Fibroblast of pulmonary artery (primary cell): Measurements from ENCODE around the gene TMPRSS9.
"Not testable (repeated sequence)": the region's sequence is repeated elsewhere in the genome, so short reads cannot be mapped to it uniquely, and the experiment has no call there.

Experiments
- DNase-seq: peaks from one replicate; pipeline ENCODE4 v3.0.0-alpha.2; 2010; ENCODE audit warnings: low read depth
- H3K4me3 ChIP-seq: replicated peaks from 2 replicates; pipeline ENCODE4 v1.5.1; 2011; ENCODE audit warnings: low read depth, mild to moderate bottlenecking, control low read depth, low read length, moderate library complexity
- TF ChIP-seq, protein P1 (sequence below): IDR thresholded peaks from 2 replicates; pipeline ENCODE4 v1.5.1; 2011; ENCODE audit warnings: mild to moderate bottlenecking, control low read depth, low read length, inconsistent platforms; ENCODE audit errors: missing control alignments

TMPRSS9 gene

DNA sequence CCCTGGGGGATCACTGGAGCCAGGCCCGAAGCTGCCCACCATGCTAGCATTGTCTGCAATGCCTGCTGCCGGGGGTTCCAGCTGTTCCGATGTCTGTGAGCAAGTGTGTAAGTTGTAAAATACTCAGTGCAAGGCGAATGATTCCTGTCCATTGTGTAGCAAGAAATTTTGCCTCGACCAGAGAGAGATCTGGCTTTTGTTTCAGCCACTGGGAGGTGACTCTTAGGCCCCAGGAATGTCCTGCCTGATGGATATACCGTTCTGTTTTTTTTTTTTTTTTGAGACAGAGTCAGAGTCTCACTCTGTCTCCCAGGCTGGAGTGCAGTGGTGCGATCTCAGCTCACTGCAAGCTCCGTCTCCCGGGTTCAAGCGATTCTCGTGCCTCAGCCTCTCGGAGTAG is 108.5 kb downstream of the TMPRSS9 start:
- H3K4me3 ChIP-seq = no peak overlapping the region
- DNase-seq = no peak
- TF ChIP-seq, protein P1, sequence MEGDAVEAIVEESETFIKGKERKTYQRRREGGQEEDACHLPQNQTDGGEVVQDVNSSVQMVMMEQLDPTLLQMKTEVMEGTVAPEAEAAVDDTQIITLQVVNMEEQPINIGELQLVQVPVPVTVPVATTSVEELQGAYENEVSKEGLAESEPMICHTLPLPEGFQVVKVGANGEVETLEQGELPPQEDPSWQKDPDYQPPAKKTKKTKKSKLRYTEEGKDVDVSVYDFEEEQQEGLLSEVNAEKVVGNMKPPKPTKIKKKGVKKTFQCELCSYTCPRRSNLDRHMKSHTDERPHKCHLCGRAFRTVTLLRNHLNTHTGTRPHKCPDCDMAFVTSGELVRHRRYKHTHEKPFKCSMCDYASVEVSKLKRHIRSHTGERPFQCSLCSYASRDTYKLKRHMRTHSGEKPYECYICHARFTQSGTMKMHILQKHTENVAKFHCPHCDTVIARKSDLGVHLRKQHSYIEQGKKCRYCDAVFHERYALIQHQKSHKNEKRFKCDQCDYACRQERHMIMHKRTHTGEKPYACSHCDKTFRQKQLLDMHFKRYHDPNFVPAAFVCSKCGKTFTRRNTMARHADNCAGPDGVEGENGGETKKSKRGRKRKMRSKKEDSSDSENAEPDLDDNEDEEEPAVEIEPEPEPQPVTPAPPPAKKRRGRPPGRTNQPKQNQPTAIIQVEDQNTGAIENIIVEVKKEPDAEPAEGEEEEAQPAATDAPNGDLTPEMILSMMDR = no peak

DNA sequence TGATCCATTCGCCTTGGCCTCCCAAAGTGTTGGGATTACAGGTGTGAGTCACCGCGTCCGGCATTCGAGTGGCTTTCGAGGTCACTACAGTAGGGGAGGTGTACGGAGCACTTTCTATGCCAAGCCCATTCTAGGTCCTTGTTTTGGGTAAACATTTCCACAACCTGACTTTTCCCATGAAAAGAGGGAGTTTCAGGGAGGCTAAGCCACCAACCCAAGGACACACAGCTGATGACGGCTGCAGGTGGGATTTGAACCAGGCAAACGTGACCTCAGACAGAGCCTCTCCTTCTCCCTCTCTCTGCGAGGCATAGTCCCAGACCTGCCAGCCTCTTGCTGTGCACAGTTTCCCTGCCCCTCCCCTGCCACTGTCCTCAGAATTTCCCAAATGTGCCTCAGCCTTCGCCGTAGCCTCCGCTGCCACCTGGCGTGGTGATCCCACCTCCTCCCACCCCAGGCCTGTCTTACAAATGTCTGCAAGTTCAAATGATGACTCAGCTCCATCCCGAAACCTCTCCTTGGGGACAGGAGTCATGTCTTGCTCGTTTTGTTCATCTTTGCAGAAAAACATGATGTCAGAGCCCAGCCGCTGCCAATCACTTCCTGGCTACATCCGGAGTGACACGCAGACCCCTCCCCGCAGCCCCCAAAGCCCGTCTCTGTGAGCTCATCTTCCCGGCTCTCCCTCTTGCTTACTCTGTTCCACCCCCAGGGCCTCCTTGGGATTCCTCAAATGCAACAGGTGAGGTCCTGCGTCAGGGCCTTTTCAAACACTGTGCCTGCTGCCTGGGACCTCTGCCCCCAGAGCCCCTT is 109.2 kb downstream of the TMPRSS9 start:
- peak; percentile 76 for DNase-seq
- TF ChIP-seq, protein P1 = no peak
- H3K4me3 ChIP-seq = no peak overlapping the region

DNA sequence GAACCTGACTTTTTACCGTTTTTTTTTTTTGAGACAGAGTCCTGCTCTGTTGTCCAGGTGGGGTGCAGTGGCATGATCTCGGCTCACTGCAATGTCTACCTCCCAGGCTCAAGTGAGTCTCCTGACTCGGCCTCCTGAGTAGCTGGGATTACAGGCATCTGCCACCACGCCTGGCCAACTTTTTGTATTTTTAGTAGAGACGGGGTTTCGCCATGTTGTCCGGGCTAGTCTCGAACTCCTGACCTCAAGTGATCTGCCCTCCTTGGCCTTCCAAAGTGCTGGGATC is 109.8 kb downstream of the TMPRSS9 start:
- not testable (repeated sequence) for DNase-seq, H3K4me3 ChIP-seq

DNA sequence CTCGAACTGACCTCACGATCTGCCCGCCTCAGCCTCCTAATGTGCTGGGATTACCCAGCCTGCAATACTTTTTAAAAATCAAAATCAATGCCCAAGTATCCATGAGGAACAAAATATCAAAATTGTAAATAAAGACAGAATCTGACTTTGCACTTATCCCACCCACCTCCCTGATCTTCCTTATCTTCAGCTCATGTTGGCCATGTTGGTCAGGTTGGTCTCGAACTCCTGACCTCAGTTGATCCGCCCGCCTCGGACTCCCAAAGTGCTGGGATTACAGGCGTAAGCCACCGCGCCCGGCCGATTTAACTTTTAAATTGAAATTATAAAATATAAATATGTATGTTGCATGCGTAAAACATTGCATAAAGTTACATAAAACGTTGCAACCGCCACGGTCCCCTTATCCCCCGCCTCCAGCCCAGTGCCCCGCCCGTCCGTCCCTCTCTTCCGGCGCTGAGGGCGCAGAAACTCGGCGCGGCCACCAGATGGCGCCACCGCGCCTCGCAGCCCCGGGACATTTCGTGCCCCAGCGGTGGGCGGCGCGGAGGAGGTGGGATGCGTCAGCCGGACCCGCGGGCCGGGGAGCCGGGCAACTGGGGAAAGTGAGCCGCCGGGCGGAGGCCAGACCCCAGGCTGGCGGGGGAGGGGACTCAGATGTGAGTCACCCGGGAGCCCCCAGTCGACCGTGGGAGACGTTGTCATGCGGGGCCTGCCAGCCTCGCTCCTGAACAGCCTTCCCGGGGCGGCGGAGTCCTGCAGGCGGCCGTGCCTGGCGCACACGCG is 114.4 kb downstream of the TMPRSS9 start:
- DNase-seq = peak; percentile 89
- TF ChIP-seq, protein P1 = peak; percentile 54
- peak overlapping the region; percentile 99 for H3K4me3 ChIP-seq

DNA sequence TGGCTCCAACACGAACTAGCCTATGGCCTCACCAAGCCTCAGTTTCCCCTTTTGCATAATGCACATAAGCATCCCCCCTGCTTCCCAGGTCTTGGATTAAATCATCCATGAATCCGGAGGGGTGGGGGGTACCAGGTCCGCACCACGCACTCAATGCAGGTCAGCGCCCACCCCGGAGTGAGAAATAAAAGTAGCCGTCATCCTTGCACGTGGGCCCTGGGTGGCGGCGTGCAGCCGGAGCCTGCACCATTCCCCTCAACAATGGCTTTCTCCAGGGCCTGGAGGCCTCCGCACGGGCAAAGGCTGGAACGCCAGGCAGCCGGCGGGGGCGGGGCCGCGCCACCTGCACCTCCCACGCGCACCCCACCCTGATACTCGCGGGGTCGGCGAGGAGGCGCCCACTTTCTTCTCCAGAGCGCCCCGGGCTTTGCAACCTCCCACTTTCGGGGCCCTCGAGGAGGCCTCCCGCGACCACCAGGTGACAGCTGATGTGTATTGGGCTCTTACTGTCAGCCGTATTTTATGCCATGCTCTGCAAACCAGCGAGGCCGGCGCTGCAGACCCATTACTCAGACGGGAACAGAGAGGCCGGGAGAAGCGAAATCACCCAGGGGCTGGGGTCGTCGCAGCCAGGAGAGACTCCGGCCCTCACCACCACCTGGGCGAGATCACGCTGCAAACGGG is 115.1 kb downstream of the TMPRSS9 start:
- DNase-seq = peak; percentile 67
- peak overlapping the region; percentile 99 for H3K4me3 ChIP-seq
- TF ChIP-seq, protein P1 = no peak
